ENCODE measurements around the gene TRPC6.
A peak's percentile ranks its signal among the peaks of the same experiment; 100 is the strongest.

Gene TRPC6

DNA sequence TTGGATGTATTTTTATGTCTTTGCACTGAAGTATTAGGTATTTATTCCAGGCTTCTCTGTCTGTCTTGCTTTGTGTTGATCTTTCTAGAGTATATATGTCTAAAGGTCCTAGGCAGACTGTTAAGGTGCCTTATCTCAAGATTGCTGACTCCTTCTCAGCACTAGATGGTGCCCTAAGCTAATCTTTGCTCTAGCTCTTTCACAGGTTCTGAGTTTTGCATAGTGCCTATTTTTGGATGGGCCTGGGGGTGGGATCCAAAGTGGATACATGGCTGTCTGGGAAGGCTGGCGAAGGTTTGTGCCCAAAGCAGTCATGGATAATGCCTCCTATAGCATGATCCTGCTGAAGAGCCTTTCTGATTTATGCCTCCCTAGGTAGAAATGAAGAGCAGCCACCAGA lies 154.9 kb downstream of the TRPC6 start:
- Histone ChIP-seq H3K4me3 (ENCODE audit: low read depth, low read length) (no peak overlapping the region), H3K36me3 (replicated peaks) (no peaks in the 10 kb centered on the region), H3K27ac (no peak overlapping the region), H3K27me3 (replicated peaks) (no peaks in the 10 kb centered on the region)
- in situ Hi-C loops (cut with HindIII; ENCODE audit: low pct_ligation_motif_present, low sequenced_read_pairs): no loop called here
- peak; percentile 20 for DNase-seq
- TF ChIP-seq, protein P1, sequence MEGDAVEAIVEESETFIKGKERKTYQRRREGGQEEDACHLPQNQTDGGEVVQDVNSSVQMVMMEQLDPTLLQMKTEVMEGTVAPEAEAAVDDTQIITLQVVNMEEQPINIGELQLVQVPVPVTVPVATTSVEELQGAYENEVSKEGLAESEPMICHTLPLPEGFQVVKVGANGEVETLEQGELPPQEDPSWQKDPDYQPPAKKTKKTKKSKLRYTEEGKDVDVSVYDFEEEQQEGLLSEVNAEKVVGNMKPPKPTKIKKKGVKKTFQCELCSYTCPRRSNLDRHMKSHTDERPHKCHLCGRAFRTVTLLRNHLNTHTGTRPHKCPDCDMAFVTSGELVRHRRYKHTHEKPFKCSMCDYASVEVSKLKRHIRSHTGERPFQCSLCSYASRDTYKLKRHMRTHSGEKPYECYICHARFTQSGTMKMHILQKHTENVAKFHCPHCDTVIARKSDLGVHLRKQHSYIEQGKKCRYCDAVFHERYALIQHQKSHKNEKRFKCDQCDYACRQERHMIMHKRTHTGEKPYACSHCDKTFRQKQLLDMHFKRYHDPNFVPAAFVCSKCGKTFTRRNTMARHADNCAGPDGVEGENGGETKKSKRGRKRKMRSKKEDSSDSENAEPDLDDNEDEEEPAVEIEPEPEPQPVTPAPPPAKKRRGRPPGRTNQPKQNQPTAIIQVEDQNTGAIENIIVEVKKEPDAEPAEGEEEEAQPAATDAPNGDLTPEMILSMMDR (IDR thresholded peaks at IDR 0.05; ENCODE audit: low read depth, low read length, missing control alignments): peak; percentile 72

DNA sequence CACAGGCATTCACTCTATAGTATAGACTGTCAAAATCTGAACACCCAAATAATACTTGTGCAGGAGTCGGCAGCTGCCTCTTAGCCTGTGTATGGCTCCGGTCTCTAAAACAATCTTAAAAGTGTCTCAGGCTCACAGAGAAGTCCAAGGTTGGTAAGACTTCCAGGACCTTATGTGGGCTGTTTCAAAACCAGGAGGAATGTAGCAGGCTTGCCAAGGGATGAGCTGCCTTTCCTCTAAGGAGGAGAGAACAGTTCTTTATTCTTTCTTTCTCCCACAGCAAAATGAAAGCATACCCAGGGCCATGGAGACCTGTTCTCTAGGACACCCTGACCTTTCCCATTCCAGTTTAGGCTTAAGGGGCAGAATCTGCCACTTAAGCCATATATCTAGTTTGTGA lies 176.5 kb downstream of the TRPC6 start:
- no peak overlapping the region for H3K4me3 ChIP-seq (ENCODE audit: low read depth, low read length)
- no peaks in the 10 kb centered on the region for H3K27me3 ChIP-seq (replicated peaks)
- H3K27ac ChIP-seq: no peak overlapping the region
- in situ Hi-C loops (cut with HindIII; ENCODE audit: low pct_ligation_motif_present, low sequenced_read_pairs): no loop called here
- DNase-seq: no peak
- H3K36me3 ChIP-seq (replicated peaks): no peaks in the 10 kb centered on the region
- TF ChIP-seq, protein P1 (IDR thresholded peaks at IDR 0.05; ENCODE audit: low read depth, low read length, missing control alignments): no peak
